GM12878 (cell line): ENCODE data around the gene STX16. TPM values are rescaled to one million over a fixed set of nuclear protein-coding genes. Genes with fewer than 3 reads are reported as not detected.

Source experiments
- ATAC-seq: fragments of 200-7000 bp; cut with Tn5 transposase; 3 replicates; pipeline ENCODE4 v1.9.1; 2020; ENCODE audit warnings: mild to moderate bottlenecking, moderate library complexity
- BruUV-seq: library from RNA; stranded (reverse); fragments of 400-500 nt; replicated peaks from 2 replicates; lab custom pipeline; 2021; lab: Mats Ljungman, UMichigan
- CTCF ChIA-PET: fragments of 300-600 bp; sonication (Branson Sonifier 250); formaldehyde crosslinking; extraction: SDS; loops from one replicate; lab custom pipeline; 2021; ENCODE audit warnings: inconsistent platforms; lab: Yijun Ruan, JAX
- POLR2A ChIA-PET: fragments of 350-600 bp; formaldehyde crosslinking; extraction: SDS; loops from one replicate; lab custom pipeline; 2021; ENCODE audit warnings: inconsistent platforms; lab: Charles Lee
- RAD21 ChIA-PET: fragments of 300-600 bp; sonication (Branson Sonifier 250); formaldehyde crosslinking; loops from one replicate; lab custom pipeline; 2023; ENCODE audit warnings: antibody characterized with exemption; ENCODE audit not compliant: unreplicated experiment; lab: Charles Lee
- SMC1A ChIA-PET: fragments of 300-600 bp; sonication (Branson Sonifier 250); formaldehyde crosslinking; loops from one replicate; lab custom pipeline; 2023; ENCODE audit not compliant: unreplicated experiment, uncharacterized antibody; lab: Charles Lee
- DNase-seq: peaks from one replicate; pipeline ENCODE4 v3.0.0-alpha.2; 2011; ENCODE audit warnings: low read depth, low spot score
- FAIRE-seq: peaks from 3 replicates; lab custom pipeline; 2011; peaks lifted over from hg19 to GRCh38; lab: Jason Lieb, UNC
- H2AFZ ChIP-seq: 2 replicates; pipeline ENCODE4 v1.6.0; 2011; ENCODE audit warnings: low read depth, low read length, control low read depth; ENCODE audit not compliant: control insufficient read depth
- H3K27ac ChIP-seq: 2 replicates; pipeline ENCODE4 v1.5.1; 2011; ENCODE audit warnings: control low read depth; ENCODE audit not compliant: control insufficient read depth, insufficient read depth
- H3K27me3 ChIP-seq, 2 experiments: replicated peaks in 1 of 2; 2 replicates each; pipeline versions ENCODE4 v1.6.0 to v1.6.1; 2011; ENCODE audit warnings: low read length in 1 of 2; ENCODE audit not compliant: control insufficient read depth in 2 of 2, insufficient read depth in 2 of 2
- H3K36me3 ChIP-seq, 2 experiments: 2 replicates each; pipeline ENCODE4 v1.5.1; 2011; ENCODE audit warnings: low read length in 1 of 2; ENCODE audit not compliant: control insufficient read depth in 2 of 2, insufficient read depth in 2 of 2
- H3K4me1 ChIP-seq: 2 replicates; pipeline ENCODE4 v1.6.1; 2011; ENCODE audit warnings: mild to moderate bottlenecking, low read length, moderate library complexity, mixed read lengths; ENCODE audit not compliant: control insufficient read depth, insufficient read depth
- H3K4me2 ChIP-seq: 2 replicates; pipeline ENCODE4 v1.6.0; 2011; ENCODE audit warnings: control low read depth; ENCODE audit not compliant: control insufficient read depth, insufficient read depth
- H3K4me3 ChIP-seq: fragments of 200-600 bp; sonication (generic); 2 replicates; pipeline ENCODE4 v1.5.1; 2016
- H3K79me2 ChIP-seq: 2 replicates; pipeline ENCODE4 v1.6.0; 2011; ENCODE audit warnings: low read length; ENCODE audit not compliant: control insufficient read depth, insufficient read depth
- H3K9ac ChIP-seq: 2 replicates; pipeline ENCODE4 v1.8.0; 2011; ENCODE audit warnings: low read length, control low read depth, mixed read lengths; ENCODE audit not compliant: control insufficient read depth, insufficient read depth
- H3K9me3 ChIP-seq: replicated peaks from 3 replicates; pipeline ENCODE4 v1.5.1; 2011; ENCODE audit warnings: mild to moderate bottlenecking, low read length; ENCODE audit not compliant: control insufficient read depth, insufficient read depth
- H4K20me1 ChIP-seq: 2 replicates; pipeline ENCODE4 v1.6.0; 2011; ENCODE audit not compliant: control insufficient read depth, insufficient read depth
- ATF2 ChIP-seq: IDR thresholded peaks from 2 replicates; pipeline ENCODE4 v1.6.1; 2012; ENCODE audit warnings: low read length, inconsistent platforms
- CEBPZ ChIP-seq: fragments of 150-350 bp; IDR thresholded peaks from 2 replicates; pipeline ENCODE4 v1.6.1; 2016; ENCODE audit warnings: low read depth, low read length
- HCFC1 ChIP-seq: fragments of 150-350 bp; IDR thresholded peaks from 2 replicates; pipeline ENCODE4 v1.6.1; 2014; ENCODE audit warnings: low read length
- IKZF1 ChIP-seq: fragments of 450-650 bp; conservative IDR thresholded peaks from 2 replicates; pipeline ENCODE4 v1.6.1; 2017; ENCODE audit warnings: antibody characterized with exemption, mild to moderate bottlenecking
- MEF2A ChIP-seq: IDR thresholded peaks from 2 replicates; pipeline ENCODE4 v1.6.1; 2011; ENCODE audit warnings: low read depth, mild to moderate bottlenecking, low read length, moderate library complexity; ENCODE audit not compliant: insufficient read depth
- NBN ChIP-seq: fragments of 450-650 bp; IDR thresholded peaks from 2 replicates; pipeline ENCODE4 v1.6.1; 2016
- POLR2A ChIP-seq: IDR thresholded peaks from 2 replicates; pipeline ENCODE4 v1.6.1; 2011; ENCODE audit warnings: low read depth, mild to moderate bottlenecking, low read length
- RCOR1 ChIP-seq: conservative IDR thresholded peaks from 2 replicates; pipeline ENCODE4 v1.6.1; 2012; ENCODE audit warnings: low read depth, low read length, improper control_type of control experiment
- SMAD1 ChIP-seq: fragments of 450-650 bp; IDR thresholded peaks from 2 replicates; pipeline ENCODE4 v1.6.1; 2018; ENCODE audit warnings: mild to moderate bottlenecking, low read depth; ENCODE audit not compliant: partially characterized antibody
- SUZ12 ChIP-seq: fragments of 200-600 bp; sonication (generic); IDR thresholded peaks from one replicate; pipeline ENCODE4 v1.6.1; 2018; ENCODE audit warnings: antibody characterized with exemption, mild to moderate bottlenecking; ENCODE audit not compliant: unreplicated experiment
- ZNF217 ChIP-seq: fragments of 450-650 bp; IDR thresholded peaks from 2 replicates; pipeline ENCODE4 v1.6.1; 2017; ENCODE audit warnings: antibody characterized with exemption, mild to moderate bottlenecking
- WGBS: methylation state at CpG from one replicate; pipeline ENCODE4 v1.1.6; 2016; ENCODE audit warnings: low lambda C conversion rate; ENCODE audit not compliant: insufficient replicate concordance, insufficient coverage; ENCODE audit errors: missing lambda C conversion rate; 5-methylcytosine and 5-hydroxymethylcytosine counted together
- in situ Hi-C: fragments of 300-500 bp; cut with MboI; formaldehyde crosslinking; loops from 9 replicates; pipeline ENCODE4 v1.14.3; 2018; ENCODE audit warnings: mixed read lengths
- intact Hi-C: fragments of 100-400 bp; cut with micrococcal nuclease; formaldehyde crosslinking; loops from one replicate; pipeline ENCODE4 v1.14.2; 2022; ENCODE audit not compliant: unreplicated experiment
- polyA plus RNA-seq, 11 experiments: library from polyadenylated mRNA; depleted of rRNA in 4 of 11; unstranded in 6 of 11; stranded (reverse) in 5 of 11; fragments of >200 nt; fragmentation: Nextera tagmentation in 4 of 11; fragmentation: Illumina TruSeq in 1 of 11; extraction: Ambion mirVana in 4 of 11; extraction: Trizol in 1 of 11; gene quantifications; 1 replicate in 1 of 11; 2 replicates in 10 of 11; pipeline versions ENCODE4 v1.2.1 to v1.2.3, GENCODE V29; 2011 to 2016; ENCODE audit warnings: inconsistent platforms in 2 of 11, missing spikeins in 2 of 11, low read depth in 1 of 11
- total RNA-seq, 4 experiments: library from RNA; depleted of rRNA in 3 of 4; stranded (reverse); fragments of >200 nt in 3 of 4; fragmentation: Illumina TruSeq in 1 of 4; extraction: Trizol in 1 of 4; gene quantifications; 2 replicates each; pipeline versions ENCODE4 v1.2.1 to v1.2.3, GENCODE V29; 2013 to 2021

Gene STX16
- total and polyA plus RNA-seq, 10 of the 15 experiments (the other 5 are each of a cell fraction or from before 2014, with no cell fraction given): 6.3 to 68.4 (median 35.8) TPM

- Histone ChIP-seq H3K9ac (no peak overlapping the region), H3K4me3 (no peak overlapping the region), H4K20me1 (peaks cover 9% of the 10 kb centered on the region), H3K4me2 (no peak overlapping the region), H3K4me1 (peaks cover 8% of the 10 kb centered on the region), H3K9me3 (no peaks in the 10 kb centered on the region), H2AFZ (no peak overlapping the region), H3K36me3 (peaks cover 14 to 25% of the 10 kb centered on the region in 2 experiments), H3K27me3 (no peaks in the 10 kb centered on the region), H3K27ac (no peak overlapping the region), H3K79me2 (peaks cover 9% of the 10 kb centered on the region)
- intact Hi-C loops (no loop called here), in situ Hi-C loops (loop anchor here (25.0 kb wide), 1 partner anchor 1282 kb away; the partner anchor contains the start of gene RBM38)
- POLR2A ChIA-PET: no interaction called here
- SMC1A ChIA-PET: interaction anchor here (0.6 to 1.4 kb wide), 4 partner anchors 10 to 51 kb away, joined by 3 to 11 read pairs (median 6); partner anchors contain the start of gene STX16
- FAIRE-seq (no peak), ATAC-seq (peak; percentile 28; the same call in 2 of the 3 replicates), DNase-seq (no peak)
- no peak for TF ChIP-seq IKZF1
- no peak for TF ChIP-seq CEBPZ
- TF ChIP-seq SUZ12: no peak
- no peak for TF ChIP-seq MEF2A
- no peak for TF ChIP-seq RCOR1
- no peak for TF ChIP-seq NBN
- no peak for TF ChIP-seq HCFC1
- no peak for TF ChIP-seq ATF2
- TF ChIP-seq ZNF217: no peak
- no peak for TF ChIP-seq SMAD1
- no peak for TF ChIP-seq POLR2A
- WGBS: 98% methylated on average over 5 of the region's 5 CpGs
- CTCF ChIA-PET: interaction anchor here (1.4 to 1.6 kb wide), 2 partner anchors 15 to 18 kb away, joined by 4 to 5 read pairs; partner anchors contain the start of gene STX16
- RAD21 ChIA-PET: interaction anchor here (0.5 to 1.3 kb wide), 3 partner anchors 10 to 22 kb away, joined by 3 to 5 read pairs (median 3); partner anchors contain the start of gene STX16
- no TSS peak for BruUV-seq
Observed at GRCh38 chr20:58668901-58669286, 17.8 kb downstream of the STX16 start.
